Ascending aorta (tissue), 2 donors: ENCODE data around the gene RPL18. TPM values are rescaled to one million over a fixed set of nuclear protein-coding genes. Genes with fewer than 3 reads are reported as not detected.

Experiments used
- DNase-seq, 2 donors: peaks; one replicate each; pipeline ENCODE4 v3.0.0-alpha.2; 2019; ENCODE audit warnings: low spot score in 2 of 2
- H3K27ac ChIP-seq, 2 donors: fragments of 200-600 bp; sonication (generic); one replicate each; pipeline ENCODE4 v1.5.1; 2016 to 2017; ENCODE audit warnings: mild to moderate bottlenecking in 1 of 2
- H3K27me3 ChIP-seq: fragments of 200-600 bp; sonication (generic); one replicate; pipeline ENCODE4 v1.5.1; 2017
- H3K36me3 ChIP-seq, 2 donors: fragments of 200-600 bp; sonication (generic); one replicate each; pipeline ENCODE4 v1.5.1; 2016
- H3K4me1 ChIP-seq, 2 donors: fragments of 200-600 bp; sonication (generic); one replicate each; pipeline ENCODE4 v1.5.1; 2016 to 2017; ENCODE audit warnings: mild to moderate bottlenecking in 1 of 2
- H3K4me3 ChIP-seq, 2 donors: fragments of 200-600 bp; sonication (generic); one replicate each; pipeline ENCODE4 v1.5.1; 2016 to 2017; ENCODE audit warnings: mild to moderate bottlenecking in 1 of 2
- H3K9me3 ChIP-seq, 2 donors: fragments of 200-600 bp; sonication (generic); one replicate each; pipeline ENCODE4 v1.5.1; 2016
- CTCF ChIP-seq, 3 experiments: fragments of 200-600 bp in 2 of 3; fragments of 450-650 bp in 1 of 3; sonication (generic) in 2 of 3; IDR thresholded peaks; one replicate each; pipeline ENCODE4 v1.5.1; 2016 to 2019; ENCODE audit warnings: antibody characterized with exemption in 3 of 3, mild to moderate bottlenecking in 1 of 3, moderate library complexity in 1 of 3
- intact Hi-C: fragments of 100-400 bp; cut with DNase I; formaldehyde crosslinking; loops from one replicate; pipeline ENCODE4 v1.15.1; 2023
- total RNA-seq: library from RNA; depleted of rRNA; stranded (reverse); fragments of >200 nt; gene quantifications from one replicate; pipeline ENCODE4 v1.1.0, GENCODE V29; 2016

Gene RPL18
- total RNA-seq, 1 donor from 2014 or later = 2,223 TPM

GRCh38 chr19:48631225-48631624, 12.2 kb upstream of the RPL18 start:
- peak overlapping the region in 1 of 2 donors; percentile 46 for H3K4me3 ChIP-seq
- intact Hi-C loops = loop anchor here (10.0 kb wide), 2 partner anchors 1044 to 1224 kb away; partner anchors contain the start of genes PRMT1 and PTOV1

GRCh38 chr19:48630296-48631063, 11.5 kb upstream of the RPL18 start:
- H3K4me3 ChIP-seq = peak overlapping the region in 1 of 2 donors; percentile 46
- peak overlapping the region; percentile 79 for H3K27ac ChIP-seq
- intact Hi-C loops = loop anchor here (10.0 kb wide), 2 partner anchors 1044 to 1224 kb away; partner anchors contain the start of genes PRMT1 and PTOV1
- peaks cover 3 to 23% of the 10 kb centered on the region in 2 donors for H3K36me3 ChIP-seq
- H3K27me3 ChIP-seq = no peaks in the 10 kb centered on the region
- peak; percentile 51 to 86 for DNase-seq
- peak in 2 of 3 experiments; percentile 18 to 48 for TF ChIP-seq CTCF (IDR thresholded peaks at IDR 0.05)
- peaks cover 19 to 36% of the 10 kb centered on the region in 2 donors for H3K4me1 ChIP-seq
- H3K9me3 ChIP-seq = no peaks in the 10 kb centered on the region

More at GRCh38 chr19:48631225-48631624, 12.2 kb upstream of the RPL18 start:
- no peak for TF ChIP-seq CTCF (IDR thresholded peaks at IDR 0.05)
- Histone ChIP-seq H3K27ac (peak overlapping the region; percentile 79), H3K4me1 (peaks cover 19 to 42% of the 10 kb centered on the region in 2 donors), H3K36me3 (peaks cover under 1 to 17% of the 10 kb centered on the region in 2 donors), H3K9me3 (no peaks in the 10 kb centered on the region), H3K27me3 (no peaks in the 10 kb centered on the region)
- DNase-seq = no peak

GRCh38 chr19:48629599-48630295, 10.8 kb upstream of the RPL18 start:
- TF ChIP-seq CTCF (IDR thresholded peaks at IDR 0.05) = no peak
- intact Hi-C loops = loop anchor here (10.0 kb wide), 2 partner anchors 1045 to 1225 kb away; partner anchors contain the start of genes PRMT1 and PTOV1
- peak overlapping the region in 1 of 2 donors; percentile 46 for H3K4me3 ChIP-seq
- H3K4me1 ChIP-seq = peaks cover 18 to 35% of the 10 kb centered on the region in 2 donors
- peak overlapping the region; percentile 79 for H3K27ac ChIP-seq
- H3K36me3 ChIP-seq = peaks cover 3 to 23% of the 10 kb centered on the region in 2 donors
- H3K27me3 ChIP-seq = no peaks in the 10 kb centered on the region
- no peak for DNase-seq
- no peaks in the 10 kb centered on the region for H3K9me3 ChIP-seq

- DNase-seq = no peak
- intact Hi-C loops = no loop called here
- no peaks in the 10 kb centered on the region for H3K9me3 ChIP-seq
- no peaks in the 10 kb centered on the region for H3K27me3 ChIP-seq
- peaks cover 3 to 23% of the 10 kb centered on the region in 2 donors for H3K36me3 ChIP-seq
- peaks cover 20 to 35% of the 10 kb centered on the region in 2 donors for H3K4me1 ChIP-seq
- peak overlapping the region; percentile 29 to 79 for H3K27ac ChIP-seq
- no peak for TF ChIP-seq CTCF (IDR thresholded peaks at IDR 0.05)
- H3K4me3 ChIP-seq = no peak overlapping the region
These were observed 10.3 kb upstream of the RPL18 start for GRCh38 chr19:48629297-48629598.

- Histone ChIP-seq H3K27ac (peak overlapping the region in 1 of 2 donors; percentile 29), H3K27me3 (no peaks in the 10 kb centered on the region), H3K4me3 (no peak overlapping the region), H3K9me3 (no peaks in the 10 kb centered on the region), H3K36me3 (peaks cover 3 to 23% of the 10 kb centered on the region in 2 donors), H3K4me1 (peaks cover 16 to 31% of the 10 kb centered on the region in 2 donors)
- TF ChIP-seq CTCF (IDR thresholded peaks at IDR 0.05) = no peak
- intact Hi-C loops = no loop called here
- no peak for DNase-seq
These were observed 9.7 kb upstream of the RPL18 start for GRCh38 chr19:48628486-48629296.
